ENCODE results near the gene TBCA.

- TF ChIP-seq POLR2AphosphoS5 (IDR thresholded peaks at IDR 0.05; ENCODE audit: low read depth), result no peak
- no peak for TF ChIP-seq CTCF (conservative IDR thresholded peaks at IDR 0.05; ENCODE audit: low read depth in 2 of 2)
- TF ChIP-seq REST (IDR thresholded peaks at IDR 0.05; ENCODE audit: unreplicated experiment), result no peak
- no peak for TF ChIP-seq CREB1 (CRISPR knock-in tag; IDR thresholded peaks at IDR 0.05; ENCODE audit: low read depth)
- TF ChIP-seq EZH2phosphoT487 (IDR thresholded peaks at IDR 0.05; ENCODE audit: unreplicated experiment), result no peak
- TF ChIP-seq EZH2 (IDR thresholded peaks at IDR 0.05; ENCODE audit: low read depth, unreplicated experiment), result no peak
- TF ChIP-seq STAT1 (IDR thresholded peaks at IDR 0.05; ENCODE audit: unreplicated experiment), result no peak
- TF ChIP-seq JUNB (IDR thresholded peaks at IDR 0.05; ENCODE audit: unreplicated experiment), result no peak
- TF ChIP-seq NANOG (IDR thresholded peaks at IDR 0.05; ENCODE audit: borderline replicate concordance), result no peak
These were observed 36.9 kb upstream of the TBCA start for GRCh38 chr5:77812926-77813589.
